GM13976 (cell line): ENCODE measurements around the gene OPHN1.

Experiments used
- DNase-seq: peaks from one replicate; pipeline ENCODE4 v3.0.0; 2012; ENCODE audit warnings: low spot score
- CTCF ChIP-seq: IDR thresholded peaks from 2 replicates; pipeline ENCODE4 v1.5.1; 2012; ENCODE audit warnings: borderline replicate concordance, mild to moderate bottlenecking; ENCODE audit not compliant: insufficient read depth; ENCODE audit errors: extremely low read depth, missing control alignments, control extremely low read depth
- in situ Hi-C: fragments of 300-500 bp; cut with MboI; formaldehyde crosslinking; loops from one replicate; pipeline ENCODE4 v1.12.0; 2022; ENCODE audit warnings: low sequenced_read_pairs, mixed read lengths, inconsistent platforms; ENCODE audit not compliant: unreplicated experiment

The OPHN1 gene

DNA sequence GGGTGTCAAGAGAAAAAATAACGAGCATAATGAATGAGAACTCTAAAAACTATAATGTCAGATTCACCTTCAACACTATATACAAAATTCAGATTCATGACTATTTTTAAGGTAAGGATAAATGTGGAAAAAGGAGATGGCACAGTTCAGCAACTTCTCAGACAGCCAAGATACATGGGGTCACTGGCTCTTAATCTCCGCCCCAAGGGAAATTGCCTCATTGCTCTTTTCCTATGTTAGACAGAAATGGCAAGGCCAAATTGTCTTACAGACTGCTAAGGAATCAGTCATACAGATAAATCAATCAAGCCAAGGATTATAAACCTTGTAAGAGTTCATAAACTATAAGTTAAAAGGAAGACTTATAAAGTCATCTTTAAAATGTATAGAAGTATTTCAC lies 183.4 kb downstream of the OPHN1 start:
- in situ Hi-C loops, result no loop called here
- no peak for DNase-seq
- TF ChIP-seq CTCF, result no peak

DNA sequence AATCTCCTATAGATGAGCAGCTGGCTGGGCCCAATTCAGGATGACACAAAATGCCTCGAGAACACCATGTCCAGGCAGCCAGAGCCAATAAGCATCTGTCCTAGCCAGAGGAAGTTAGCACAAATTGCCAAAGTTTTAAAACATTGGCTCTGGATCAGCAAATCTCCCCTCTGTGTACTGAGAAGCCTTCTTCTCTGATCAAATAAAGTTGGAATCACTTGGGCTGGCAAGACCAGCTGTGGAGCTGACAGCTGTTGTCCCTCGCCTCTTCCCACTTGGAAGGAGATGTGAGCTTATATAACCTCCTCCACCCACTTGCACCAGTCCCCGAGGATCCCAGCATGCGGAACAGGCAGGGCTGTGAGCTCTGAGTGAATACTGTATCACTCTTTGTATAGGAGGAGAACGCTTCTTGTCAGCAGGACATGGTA lies 183.9 kb downstream of the OPHN1 start:
- no peak for TF ChIP-seq CTCF
- in situ Hi-C loops, result no loop called here

DNA sequence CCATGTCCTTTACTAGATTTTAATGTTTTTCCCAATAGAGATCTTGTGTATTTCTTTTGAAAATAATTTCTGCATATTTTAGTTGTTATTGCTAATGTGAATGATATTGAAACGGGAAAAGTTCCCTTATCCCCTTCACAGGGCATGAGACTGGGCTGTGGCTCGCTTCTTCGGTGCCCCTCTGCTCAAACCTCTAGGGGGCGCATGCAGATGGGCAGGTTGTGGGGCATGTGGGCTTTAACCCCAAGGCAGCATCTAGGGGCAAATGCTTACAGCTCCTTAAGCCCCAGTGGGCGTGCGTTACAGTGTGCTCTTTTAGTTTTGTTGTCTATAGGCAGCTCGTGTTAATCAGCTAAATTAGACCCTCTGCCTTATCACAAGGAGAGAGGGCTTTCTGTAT lies 194.7 kb downstream of the OPHN1 start:
- in situ Hi-C loops, result no loop called here
- peak; percentile 36 for TF ChIP-seq CTCF
- DNase-seq, result no peak

More for the DNA sequence above, 183.9 kb downstream of the OPHN1 start:
- no peak for DNase-seq

DNA sequence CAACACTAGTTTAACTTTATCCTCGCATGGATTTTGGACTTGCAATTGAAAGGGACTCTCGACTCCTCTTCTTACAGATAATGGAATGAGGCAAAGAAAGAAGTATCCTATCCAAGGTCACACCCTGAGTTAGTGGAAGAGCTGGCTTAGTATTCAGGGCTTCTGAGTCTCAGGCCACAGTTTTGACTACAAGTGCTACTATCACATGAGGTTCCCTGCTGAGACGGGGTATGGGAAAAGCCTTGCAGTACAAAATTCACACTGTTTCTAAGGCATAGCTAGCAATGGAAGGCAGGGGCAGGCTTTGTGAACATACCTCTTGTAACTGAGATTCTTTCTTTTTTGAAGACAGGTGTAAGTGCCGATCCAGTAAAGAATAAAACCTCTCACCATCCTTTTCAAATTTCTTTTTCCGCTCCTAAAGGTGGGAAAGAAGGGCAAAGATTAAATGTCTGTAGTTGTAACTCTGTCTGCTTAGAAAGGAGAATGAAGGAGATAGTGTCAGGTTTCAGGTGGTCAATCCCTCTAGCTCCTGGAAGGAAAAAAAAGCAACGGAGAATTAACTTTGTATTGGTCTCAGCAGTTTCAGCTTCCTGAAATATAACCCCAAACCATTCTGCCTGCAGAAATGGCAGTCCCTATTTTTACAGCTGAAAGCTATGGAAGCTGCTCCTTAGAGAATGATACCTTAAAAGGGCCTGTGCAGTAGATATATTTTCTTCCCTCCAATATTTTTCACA lies 199.0 kb downstream of the OPHN1 start:
- in situ Hi-C loops, result no loop called here
- no peak for TF ChIP-seq CTCF
- no peak for DNase-seq

DNA sequence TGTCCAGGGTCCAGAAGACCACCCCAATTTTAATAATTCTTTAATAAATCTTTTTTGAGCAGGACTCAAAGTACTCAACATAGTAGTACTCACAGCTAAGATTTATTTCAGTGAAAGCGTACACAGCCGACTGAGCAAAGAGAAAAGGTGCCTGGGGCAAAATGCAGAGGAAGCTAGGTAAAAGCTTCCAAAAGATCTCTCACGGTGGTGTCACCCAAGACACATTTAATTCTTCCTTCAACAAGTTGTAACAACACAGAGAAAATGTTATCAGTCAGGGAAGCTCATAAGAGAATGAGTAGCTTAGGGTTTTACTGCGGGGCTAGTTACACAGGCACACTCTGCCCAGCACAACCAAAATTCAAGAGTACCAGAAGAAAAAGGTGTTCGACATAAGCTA lies 201.1 kb downstream of the OPHN1 start:
- DNase-seq, result no peak
- no peak for TF ChIP-seq CTCF
- in situ Hi-C loops, result no loop called here

- no peak for DNase-seq
- no peak for TF ChIP-seq CTCF
- in situ Hi-C loops, result no loop called here
Measured at GRCh38 chrX:68209008-68209407, 224.3 kb downstream of the OPHN1 start.
